Uterus (tissue), 4 donors: ENCODE data around the gene MAOA. TPM values are rescaled to one million over a fixed set of nuclear protein-coding genes. Genes with fewer than 3 reads are reported as not detected.

ENCODE experiments used
- DNase-seq, 2 donors: peaks; one replicate each; pipeline ENCODE4 v3.0.0-alpha.2; 2019 to 2020
- H3K27ac ChIP-seq, 2 donors: fragments of 200-600 bp; sonication (generic); 1 replicate in 1 of 2; 2 replicates in 1 of 2; pipeline ENCODE4 v1.5.1; 2016 to 2018
- H3K27me3 ChIP-seq, 2 donors: fragments of 200-600 bp; sonication (generic); one replicate each; pipeline ENCODE4 v1.5.1; 2018 to 2019; ENCODE audit warnings: control low read depth in 1 of 2
- H3K36me3 ChIP-seq, 2 donors: fragments of 200-600 bp; sonication (generic); one replicate each; pipeline ENCODE4 v1.5.1; 2019; ENCODE audit warnings: control low read depth in 1 of 2
- H3K4me1 ChIP-seq, 2 donors: fragments of 200-600 bp; sonication (generic); one replicate each; pipeline ENCODE4 v1.5.1; 2018 to 2019; ENCODE audit warnings: control low read depth in 1 of 2
- H3K4me3 ChIP-seq, 2 donors: fragments of 200-600 bp; sonication (generic); 1 replicate in 1 of 2; 2 replicates in 1 of 2; pipeline ENCODE4 v1.5.1; 2018 to 2019; ENCODE audit warnings: mild to moderate bottlenecking in 1 of 2
- H3K9me3 ChIP-seq, 2 donors: fragments of 200-600 bp; sonication (generic); one replicate each; pipeline ENCODE4 v1.5.1; 2019; ENCODE audit warnings: control low read depth in 1 of 2
- POLR2A ChIP-seq, 2 donors: fragments of 450-650 bp; IDR thresholded peaks; one replicate each; pipeline ENCODE4 v1.6.1; 2016; ENCODE audit warnings: antibody characterized with exemption in 2 of 2, mild to moderate bottlenecking in 1 of 2, moderate library complexity in 1 of 2
- intact Hi-C: fragments of 100-400 bp; cut with DNase I; formaldehyde crosslinking; loops from one replicate; pipeline ENCODE4 v1.15.1; 2023; ENCODE audit warnings: low total_unique reads
- total RNA-seq, 4 donors: library from RNA; depleted of rRNA in 3 of 4; stranded (reverse); fragments of >200 nt in 3 of 4; gene quantifications; one replicate each; pipeline versions ENCODE4 v1.1.0 to v1.2.4, GENCODE V29; 2014 to 2023
- TF ChIP-seq, protein P1 (sequence below), 4 experiments: fragments of 200-600 bp in 2 of 4; fragments of 450-650 bp in 2 of 4; sonication (generic) in 2 of 4; IDR thresholded peaks; one replicate each; pipeline ENCODE4 v1.5.1; 2016 to 2019; ENCODE audit warnings: antibody characterized with exemption in 4 of 4, mild to moderate bottlenecking in 2 of 4, moderate library complexity in 1 of 4
- donor health status: DM: yes; HTN: yes; CAD: no.

Gene MAOA
- total RNA-seq, 4 donors from 2014 or later, result 13.2 to 90.6 (median 67.1) TPM

DNA sequence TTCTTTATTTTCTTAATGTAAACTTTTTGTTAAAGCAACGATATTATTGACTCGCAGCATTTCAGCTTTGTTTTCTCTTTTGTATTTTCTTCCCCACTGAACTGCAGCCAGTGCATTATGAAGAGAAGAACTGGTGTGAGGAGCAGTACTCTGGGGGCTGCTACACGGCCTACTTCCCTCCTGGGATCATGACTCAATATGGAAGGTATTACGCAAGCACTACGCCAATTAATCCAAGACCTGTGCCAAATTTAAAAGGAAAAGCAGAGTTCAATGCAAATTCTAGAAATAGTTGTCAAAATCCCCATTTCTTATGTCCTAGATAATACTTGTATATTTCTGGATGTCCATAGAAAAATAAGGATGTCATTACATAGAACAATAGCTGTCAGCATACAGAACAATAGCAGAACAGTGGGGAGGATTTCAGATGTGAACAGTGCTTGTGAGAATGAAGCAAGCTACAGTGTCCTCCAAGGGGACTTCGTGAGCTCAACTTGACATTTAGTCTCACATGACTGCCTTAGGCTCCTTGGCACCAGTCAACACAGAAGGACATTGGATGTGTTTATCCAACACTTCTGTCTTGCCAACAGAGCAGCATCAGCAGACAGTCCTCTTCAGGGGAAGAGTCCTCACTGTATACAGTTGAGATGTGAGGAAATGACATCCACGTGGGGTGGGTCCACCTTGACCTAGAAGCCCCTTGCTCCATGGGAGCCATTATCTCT, 85.9 kb downstream of the MAOA start:
- TF ChIP-seq, protein P1, sequence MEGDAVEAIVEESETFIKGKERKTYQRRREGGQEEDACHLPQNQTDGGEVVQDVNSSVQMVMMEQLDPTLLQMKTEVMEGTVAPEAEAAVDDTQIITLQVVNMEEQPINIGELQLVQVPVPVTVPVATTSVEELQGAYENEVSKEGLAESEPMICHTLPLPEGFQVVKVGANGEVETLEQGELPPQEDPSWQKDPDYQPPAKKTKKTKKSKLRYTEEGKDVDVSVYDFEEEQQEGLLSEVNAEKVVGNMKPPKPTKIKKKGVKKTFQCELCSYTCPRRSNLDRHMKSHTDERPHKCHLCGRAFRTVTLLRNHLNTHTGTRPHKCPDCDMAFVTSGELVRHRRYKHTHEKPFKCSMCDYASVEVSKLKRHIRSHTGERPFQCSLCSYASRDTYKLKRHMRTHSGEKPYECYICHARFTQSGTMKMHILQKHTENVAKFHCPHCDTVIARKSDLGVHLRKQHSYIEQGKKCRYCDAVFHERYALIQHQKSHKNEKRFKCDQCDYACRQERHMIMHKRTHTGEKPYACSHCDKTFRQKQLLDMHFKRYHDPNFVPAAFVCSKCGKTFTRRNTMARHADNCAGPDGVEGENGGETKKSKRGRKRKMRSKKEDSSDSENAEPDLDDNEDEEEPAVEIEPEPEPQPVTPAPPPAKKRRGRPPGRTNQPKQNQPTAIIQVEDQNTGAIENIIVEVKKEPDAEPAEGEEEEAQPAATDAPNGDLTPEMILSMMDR (IDR thresholded peaks at IDR 0.05), result no peak
- no peak for TF ChIP-seq POLR2A (IDR thresholded peaks at IDR 0.05)

DNA sequence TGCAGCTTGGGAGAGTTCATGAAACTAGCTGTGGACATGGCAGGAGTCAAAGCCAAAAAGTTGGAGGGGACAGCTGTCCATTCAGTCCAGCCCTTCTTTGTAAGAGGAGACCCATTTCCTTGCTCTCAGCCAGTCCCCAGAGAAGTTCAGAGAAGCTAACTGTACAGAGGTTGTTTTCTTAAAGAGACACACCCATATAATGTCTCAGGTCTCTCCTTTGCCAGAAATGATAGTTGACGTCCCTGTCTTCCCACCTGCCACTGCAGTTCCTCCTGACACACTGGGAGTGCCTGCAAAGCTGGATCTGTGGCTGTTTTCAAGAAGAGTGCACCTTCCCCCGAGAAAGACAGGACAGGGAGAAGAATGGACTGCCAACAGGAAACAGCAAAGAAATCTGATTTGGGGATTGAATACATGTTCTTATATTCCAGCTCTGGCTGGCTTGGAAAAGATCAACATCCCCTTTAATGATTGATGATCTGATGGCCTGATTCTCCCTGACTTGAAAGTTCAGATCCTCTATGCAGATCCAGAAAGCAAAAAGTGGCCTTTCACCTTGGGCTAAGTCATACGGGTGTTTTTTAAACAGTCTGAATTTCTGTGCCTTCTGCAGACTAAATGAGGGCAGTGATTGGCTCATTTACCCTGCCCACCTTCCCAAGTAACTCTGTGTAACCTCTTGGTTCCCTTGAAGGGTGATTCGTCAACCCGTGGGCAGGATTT, 87.2 kb downstream of the MAOA start:
- H3K27ac ChIP-seq, result no peak overlapping the region

More for the DNA sequence above, 85.9 kb downstream of the MAOA start:
- Histone ChIP-seq H3K27me3 (no peaks in the 10 kb centered on the region), H3K36me3 (no peaks in the 10 kb centered on the region), H3K4me1 (peaks cover 0 to 8% of the 10 kb centered on the region in 2 donors), H3K4me3 (no peak overlapping the region), H3K9me3 (no peaks in the 10 kb centered on the region), H3K27ac (peak overlapping the region in 1 of 2 donors; percentile 42)
- intact Hi-C loops, result no loop called here
- DNase-seq, result peak in 1 of 2 donors; percentile 36

DNA sequence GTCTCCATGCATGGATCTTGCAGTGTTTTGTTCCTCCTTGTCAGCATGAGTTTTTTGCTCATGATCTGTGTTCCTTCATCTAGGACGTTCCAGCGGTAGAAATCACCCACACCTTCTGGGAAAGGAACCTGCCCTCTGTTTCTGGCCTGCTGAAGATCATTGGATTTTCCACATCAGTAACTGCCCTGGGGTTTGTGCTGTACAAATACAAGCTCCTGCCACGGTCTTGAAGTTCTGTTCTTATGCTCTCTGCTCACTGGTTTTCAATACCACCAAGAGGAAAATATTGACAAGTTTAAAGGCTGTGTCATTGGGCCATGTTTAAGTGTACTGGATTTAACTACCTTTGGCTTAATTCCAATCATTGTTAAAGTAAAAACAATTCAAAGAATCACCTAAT, 88.2 kb downstream of the MAOA start:
- Histone ChIP-seq H3K27ac (no peak overlapping the region), H3K27me3 (no peaks in the 10 kb centered on the region), H3K4me1 (peaks cover 0 to 8% of the 10 kb centered on the region in 2 donors), H3K4me3 (no peak overlapping the region), H3K36me3 (no peaks in the 10 kb centered on the region), H3K9me3 (no peaks in the 10 kb centered on the region)
- DNase-seq, result no peak
- intact Hi-C loops, result no loop called here
- no peak for TF ChIP-seq POLR2A (IDR thresholded peaks at IDR 0.05)
- TF ChIP-seq, protein P1 (IDR thresholded peaks at IDR 0.05), result no peak

More for the DNA sequence above, 87.2 kb downstream of the MAOA start:
- H3K27me3 ChIP-seq, result no peaks in the 10 kb centered on the region
- no peak for TF ChIP-seq POLR2A (IDR thresholded peaks at IDR 0.05)
- TF ChIP-seq, protein P1 (IDR thresholded peaks at IDR 0.05), result no peak
- H3K4me1 ChIP-seq, result peaks cover 0 to 8% of the 10 kb centered on the region in 2 donors
- no peaks in the 10 kb centered on the region for H3K9me3 ChIP-seq
- no peak overlapping the region for H3K4me3 ChIP-seq
- intact Hi-C loops, result no loop called here
- no peaks in the 10 kb centered on the region for H3K36me3 ChIP-seq
- no peak for DNase-seq

DNA sequence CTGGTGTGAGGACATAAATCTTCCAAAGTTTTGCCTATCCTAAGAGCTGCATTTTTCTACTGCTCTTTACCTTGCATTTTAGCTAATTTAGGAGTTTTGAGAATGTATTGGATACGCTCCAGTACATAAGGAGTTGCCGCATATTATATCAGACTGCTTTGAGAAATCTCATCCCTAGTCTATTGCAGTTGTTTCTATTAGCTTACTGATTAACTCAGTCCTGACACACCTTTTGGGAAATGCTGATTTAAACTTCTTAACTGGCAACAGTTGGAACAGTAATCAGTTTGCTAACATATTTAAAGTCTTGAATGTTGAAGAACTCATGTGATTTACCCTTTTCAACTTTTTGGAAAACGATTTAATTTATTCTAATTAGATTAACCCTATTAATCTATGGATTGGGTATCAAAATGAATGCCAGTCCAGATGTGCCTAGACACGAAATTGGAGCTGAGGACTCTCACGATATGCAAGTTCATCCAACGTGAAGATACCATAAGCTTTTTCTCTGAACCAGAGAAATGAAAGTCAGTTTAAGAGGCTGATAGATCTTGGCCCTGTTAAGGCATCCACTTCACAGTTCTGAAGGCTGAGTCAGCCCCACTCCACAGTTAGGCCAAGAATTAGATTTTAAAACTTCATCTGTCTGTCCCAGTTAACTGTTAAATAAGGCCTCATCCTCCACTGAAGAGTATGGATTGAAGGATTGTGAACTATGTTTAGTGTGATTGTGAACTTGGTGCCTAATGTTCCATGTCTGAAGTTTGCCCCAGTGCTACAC, 90.0 kb downstream of the MAOA start:
- Histone ChIP-seq H3K9me3 (no peaks in the 10 kb centered on the region), H3K36me3 (no peaks in the 10 kb centered on the region), H3K27ac (peak overlapping the region in 1 of 2 donors; percentile 47), H3K4me1 (peaks cover 0 to 8% of the 10 kb centered on the region in 2 donors), H3K27me3 (no peaks in the 10 kb centered on the region), H3K4me3 (no peak overlapping the region)
- DNase-seq, result no peak
- TF ChIP-seq POLR2A (IDR thresholded peaks at IDR 0.05), result no peak
- TF ChIP-seq, protein P1 (IDR thresholded peaks at IDR 0.05), result no peak
- intact Hi-C loops, result no loop called here
